Measurements from ENCODE around the gene CXorf66. TPM values are rescaled to one million over a fixed set of nuclear protein-coding genes. Genes with fewer than 3 reads are reported as not detected.
"Not testable (repeated sequence)": the region's sequence is repeated elsewhere in the genome, so short reads cannot be mapped to it uniquely, and the experiment has no call there.

CXorf66 gene
- total RNA-seq, 6 donors from 2014 or later, result not detected

DNA sequence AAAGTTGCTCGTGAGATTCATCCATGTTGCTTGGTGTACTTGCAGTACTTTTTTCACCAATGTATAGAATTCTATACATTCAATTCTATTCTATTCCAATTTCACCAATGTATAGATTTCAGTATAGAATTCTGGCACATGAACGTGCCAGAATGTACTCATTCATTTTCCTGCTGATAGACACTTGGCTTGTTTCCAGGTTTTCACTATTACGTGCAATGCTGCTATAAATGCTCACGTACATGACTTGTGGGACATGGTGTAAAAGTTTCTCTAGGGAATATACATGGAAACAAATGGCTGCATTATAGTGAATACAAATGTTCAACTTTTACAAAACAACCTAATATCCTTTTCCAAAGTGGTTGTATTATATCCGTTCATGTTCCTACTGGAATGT is 6.8 kb upstream of the CXorf66 start:
- H3K4me1 ChIP-seq, result no peaks in the 10 kb centered on the region
- no peak overlapping the region for H3K27ac ChIP-seq
- no peaks in the 10 kb centered on the region for H3K9me3 ChIP-seq
- no peak overlapping the region for H3K4me3 ChIP-seq
- ATAC-seq (ENCODE audit: low FRiP score in 2 of 2), result no peak
- no peak for DNase-seq
- no peaks in the 10 kb centered on the region for H3K27me3 ChIP-seq
- H3K36me3 ChIP-seq, result no peaks in the 10 kb centered on the region
- 52 to 68% methylated on average over 3 to 5 of the region's 5 CpGs for WGBS, 2 donors
- TF ChIP-seq POLR2A (IDR thresholded peaks at IDR 0.05), result no peak
- no peak for TF ChIP-seq POLR2AphosphoS5 (IDR thresholded peaks at IDR 0.05)
- TF ChIP-seq, protein P1, sequence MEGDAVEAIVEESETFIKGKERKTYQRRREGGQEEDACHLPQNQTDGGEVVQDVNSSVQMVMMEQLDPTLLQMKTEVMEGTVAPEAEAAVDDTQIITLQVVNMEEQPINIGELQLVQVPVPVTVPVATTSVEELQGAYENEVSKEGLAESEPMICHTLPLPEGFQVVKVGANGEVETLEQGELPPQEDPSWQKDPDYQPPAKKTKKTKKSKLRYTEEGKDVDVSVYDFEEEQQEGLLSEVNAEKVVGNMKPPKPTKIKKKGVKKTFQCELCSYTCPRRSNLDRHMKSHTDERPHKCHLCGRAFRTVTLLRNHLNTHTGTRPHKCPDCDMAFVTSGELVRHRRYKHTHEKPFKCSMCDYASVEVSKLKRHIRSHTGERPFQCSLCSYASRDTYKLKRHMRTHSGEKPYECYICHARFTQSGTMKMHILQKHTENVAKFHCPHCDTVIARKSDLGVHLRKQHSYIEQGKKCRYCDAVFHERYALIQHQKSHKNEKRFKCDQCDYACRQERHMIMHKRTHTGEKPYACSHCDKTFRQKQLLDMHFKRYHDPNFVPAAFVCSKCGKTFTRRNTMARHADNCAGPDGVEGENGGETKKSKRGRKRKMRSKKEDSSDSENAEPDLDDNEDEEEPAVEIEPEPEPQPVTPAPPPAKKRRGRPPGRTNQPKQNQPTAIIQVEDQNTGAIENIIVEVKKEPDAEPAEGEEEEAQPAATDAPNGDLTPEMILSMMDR (IDR thresholded peaks at IDR 0.05), result no peak
- no peak for TF ChIP-seq EP300 (IDR thresholded peaks at IDR 0.05)

DNA sequence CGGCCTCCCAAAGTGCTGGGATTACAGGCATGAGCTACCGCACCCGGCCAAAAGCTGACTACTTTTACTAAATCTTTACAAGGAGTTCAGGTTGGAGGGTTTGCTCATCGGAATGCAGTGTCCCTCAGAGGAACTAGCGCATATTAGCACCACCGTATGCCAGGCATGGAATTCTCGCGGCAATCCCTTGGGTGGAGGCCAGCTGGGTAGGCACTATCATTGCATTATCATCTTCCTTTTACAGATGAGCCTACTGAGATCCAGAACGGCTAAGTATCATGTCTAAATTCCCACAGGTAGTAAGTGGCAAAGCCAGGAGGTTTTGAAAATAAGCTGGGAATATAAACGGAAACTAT is 6.1 kb upstream of the CXorf66 start:
- H3K4me1 ChIP-seq, result no peaks in the 10 kb centered on the region
- H3K27ac ChIP-seq, result no peak overlapping the region
- WGBS, 2 donors, result 56 to 64% methylated on average over 3 to 10 of the region's 10 CpGs
- DNase-seq, result no peak
- H3K36me3 ChIP-seq, result no peaks in the 10 kb centered on the region
- no peak overlapping the region for H3K4me3 ChIP-seq
- H3K27me3 ChIP-seq, result no peaks in the 10 kb centered on the region
- TF ChIP-seq POLR2AphosphoS5 (IDR thresholded peaks at IDR 0.05), result no peak
- TF ChIP-seq EP300 (IDR thresholded peaks at IDR 0.05), result no peak
- TF ChIP-seq, protein P1 (IDR thresholded peaks at IDR 0.05), result no peak
- no peak for TF ChIP-seq POLR2A (IDR thresholded peaks at IDR 0.05)
- no peaks in the 10 kb centered on the region for H3K9me3 ChIP-seq
- no peak for ATAC-seq (ENCODE audit: low FRiP score in 2 of 2)

DNA sequence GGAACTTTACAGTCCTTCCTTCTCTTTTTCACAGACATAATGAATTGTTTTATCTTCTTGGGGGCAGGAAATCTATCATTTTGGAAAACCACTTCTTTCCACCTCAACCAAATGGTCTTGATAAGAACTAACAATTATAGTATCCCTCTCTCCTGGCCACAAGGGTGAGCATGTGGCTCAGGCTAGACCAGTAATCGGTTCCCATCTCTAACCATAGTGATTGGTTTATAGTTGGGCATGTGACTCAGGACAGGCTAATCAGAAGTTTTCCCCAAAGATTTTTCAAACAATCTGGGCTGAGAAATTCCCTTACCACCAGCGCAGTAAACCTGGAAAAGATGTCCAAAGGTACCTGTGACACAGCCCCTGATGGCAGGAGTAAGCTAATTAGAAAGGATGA is 4.0 kb upstream of the CXorf66 start:
- Histone ChIP-seq H3K36me3 (no peaks in the 10 kb centered on the region), H3K9me3 (no peaks in the 10 kb centered on the region), H3K27ac (no peak overlapping the region), H3K27me3 (no peaks in the 10 kb centered on the region), H3K4me3 (no peak overlapping the region), H3K4me1 (no peaks in the 10 kb centered on the region)
- no peak for TF ChIP-seq POLR2A (IDR thresholded peaks at IDR 0.05)
- TF ChIP-seq, protein P1 (IDR thresholded peaks at IDR 0.05), result no peak
- TF ChIP-seq POLR2AphosphoS5 (IDR thresholded peaks at IDR 0.05), result no peak
- no peak for TF ChIP-seq EP300 (IDR thresholded peaks at IDR 0.05)
- no peak for DNase-seq
- 79% methylated on average over 2 of the region's 2 CpGs; no CpG with 5 or more reads in 1 of the 2 donors for WGBS, 2 donors
- no peak for ATAC-seq (ENCODE audit: low FRiP score in 2 of 2)

DNA sequence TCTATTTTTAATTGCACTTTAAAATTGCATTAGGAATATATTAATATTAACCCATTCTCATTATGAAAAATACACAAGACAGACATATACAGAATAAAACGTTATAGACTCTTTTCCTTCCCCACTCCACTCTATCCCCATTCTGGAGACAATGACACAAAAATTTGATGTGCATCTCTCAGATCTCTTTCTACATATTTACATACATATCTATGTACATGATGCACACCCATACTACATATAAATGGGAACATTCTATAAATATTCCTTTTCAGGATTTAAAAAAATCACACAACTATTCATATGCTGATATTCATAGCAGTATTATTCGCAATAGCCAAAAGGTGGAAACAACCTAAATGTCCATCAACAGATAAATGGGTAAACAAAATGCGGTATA is 2.4 kb upstream of the CXorf66 start:
- TF ChIP-seq POLR2A (IDR thresholded peaks at IDR 0.05) (no peak), POLR2AphosphoS5 (IDR thresholded peaks at IDR 0.05) (no peak), EP300 (IDR thresholded peaks at IDR 0.05) (no peak)
- TF ChIP-seq, protein P1 (IDR thresholded peaks at IDR 0.05), result no peak
- H3K36me3 ChIP-seq, result no peaks in the 10 kb centered on the region
- no peaks in the 10 kb centered on the region for H3K27me3 ChIP-seq
- H3K4me1 ChIP-seq, result no peaks in the 10 kb centered on the region
- WGBS, 2 donors, result 73 to 86% methylated on average over 3 of the region's 3 CpGs
- H3K4me3 ChIP-seq, result no peak overlapping the region
- no peaks in the 10 kb centered on the region for H3K9me3 ChIP-seq
- ATAC-seq (ENCODE audit: low FRiP score in 2 of 2) (no peak), DNase-seq (no peak)
- no peak overlapping the region for H3K27ac ChIP-seq

DNA sequence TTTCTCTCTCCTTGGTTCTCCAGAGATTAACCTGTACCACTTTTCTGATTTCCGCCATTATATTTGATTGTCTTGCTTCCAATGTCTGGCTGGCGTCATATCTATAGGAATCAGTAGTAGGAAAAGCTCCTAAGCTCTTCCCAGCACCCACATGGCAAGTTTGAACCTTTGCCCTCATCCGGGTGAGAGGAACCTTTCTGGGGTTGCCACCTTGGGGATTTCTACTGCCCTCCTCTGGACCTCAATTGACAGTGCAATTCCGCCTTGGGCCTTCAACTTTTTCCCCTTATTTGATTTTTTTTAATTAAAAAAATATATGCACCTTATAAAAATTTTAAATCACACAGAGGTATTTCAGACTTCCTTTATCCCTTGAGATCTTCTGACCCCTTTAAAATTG is 2.0 kb upstream of the CXorf66 start:
- TF ChIP-seq EP300 (IDR thresholded peaks at IDR 0.05), result no peak
- 53 to 66% methylated on average over 4 of the region's 4 CpGs for WGBS, 2 donors

DNA sequence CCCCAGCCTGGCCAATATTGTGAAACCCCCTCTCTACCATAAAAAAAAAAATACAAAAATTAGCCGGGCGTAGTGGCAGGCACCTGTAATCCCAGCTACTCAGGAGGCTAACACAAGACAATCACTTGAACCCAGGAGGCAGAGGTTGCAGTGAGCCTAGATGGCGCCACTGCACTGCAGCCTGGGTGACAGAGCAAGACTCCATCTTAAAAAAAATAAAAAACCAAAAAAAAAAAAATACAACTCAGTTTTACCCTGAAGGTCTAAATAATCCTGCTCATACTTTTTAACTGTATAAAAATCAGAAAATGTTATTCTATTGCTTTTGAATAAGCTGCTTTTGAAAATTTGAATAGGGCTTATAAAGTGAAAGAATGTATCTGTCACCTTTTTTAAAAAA is 838 bp upstream of the CXorf66 start:
- WGBS, 2 donors, result 54 to 55% methylated on average over 3 of the region's 3 CpGs
- not testable (repeated sequence) for DNase-seq; ATAC-seq (ENCODE audit: low FRiP score in 2 of 2); H3K27ac ChIP-seq; H3K4me3 ChIP-seq; H3K9me3 ChIP-seq; H3K4me1 ChIP-seq; H3K36me3 ChIP-seq; H3K27me3 ChIP-seq

More for the DNA sequence above, 2.0 kb upstream of the CXorf66 start:
- Histone ChIP-seq H3K27ac (no peak overlapping the region), H3K36me3 (no peaks in the 10 kb centered on the region), H3K4me1 (no peaks in the 10 kb centered on the region), H3K4me3 (no peak overlapping the region), H3K27me3 (no peaks in the 10 kb centered on the region), H3K9me3 (no peaks in the 10 kb centered on the region)
- DNase-seq, result no peak
- ATAC-seq (ENCODE audit: low FRiP score in 2 of 2), result no peak

DNA sequence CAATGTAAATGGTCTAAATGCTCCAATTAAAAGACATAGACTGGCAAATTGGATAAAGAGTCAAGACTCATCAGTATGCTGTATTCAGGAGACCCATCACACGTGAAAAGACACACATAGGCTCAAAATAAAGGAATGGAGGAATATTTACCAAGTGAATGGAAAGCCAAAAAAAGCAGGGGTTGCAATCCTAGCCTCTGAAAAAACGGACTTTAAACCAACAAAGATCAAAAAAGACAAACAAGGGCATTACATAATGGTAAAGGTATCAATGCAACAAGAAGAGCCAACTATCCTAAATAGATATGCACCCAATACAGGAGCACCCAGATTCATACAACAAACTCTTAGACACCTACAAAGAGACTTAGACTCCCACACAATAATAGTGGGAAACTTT is 4.2 kb downstream of the CXorf66 start:
- not testable (repeated sequence) for H3K36me3 ChIP-seq; ATAC-seq (ENCODE audit: low FRiP score in 2 of 2); H3K27ac ChIP-seq; H3K4me1 ChIP-seq; H3K27me3 ChIP-seq; H3K9me3 ChIP-seq; H3K4me3 ChIP-seq; DNase-seq
- WGBS, 2 donors, result 35 to 38% methylated on average over 2 of the region's 2 CpGs
